WTC11 (cell line): ENCODE results near the gene KAZN. TPM values are rescaled to one million over a fixed set of nuclear protein-coding genes. Genes with fewer than 3 reads are reported as not detected.

Experiments
- ATAC-seq: fragments of 200-7000 bp; cut with Tn5 transposase; 2 replicates; pipeline ENCODE4 v1.10.0; 2021; ENCODE audit warnings: mild to moderate bottlenecking, moderate library complexity
- CTCF ChIA-PET: fragments of 300-600 bp; sonication (Branson Sonifier 250); formaldehyde crosslinking; loops from one replicate; lab custom pipeline; 2021; ENCODE audit warnings: antibody characterized with exemption; lab: Charles Lee
- POLR2A ChIA-PET: fragments of 350-600 bp; sonication (Branson Sonifier 250); formaldehyde crosslinking; loops from one replicate; lab custom pipeline; 2021; ENCODE audit warnings: antibody characterized with exemption; lab: Charles Lee
- DNase-seq: peaks from one replicate; pipeline ENCODE4 v3.0.0; 2021; ENCODE audit warnings: low spot score
- H3K27ac Mint-ChIP-seq: 2 replicates; pipeline ENCODE4 v1.8.0; 2021; ENCODE audit warnings: mixed read lengths
- H3K27me3 Mint-ChIP-seq: 2 replicates; pipeline ENCODE4 v1.8.0; 2021; ENCODE audit warnings: low read depth, mild to moderate bottlenecking, moderate library complexity, mixed read lengths
- H3K36me3 Mint-ChIP-seq: 2 replicates; pipeline ENCODE4 v1.8.0; 2021; ENCODE audit warnings: mixed read lengths
- H3K4me1 Mint-ChIP-seq: 2 replicates; pipeline ENCODE4 v1.8.0; 2022; ENCODE audit warnings: mixed read lengths
- H3K4me3 Mint-ChIP-seq: 2 replicates; pipeline ENCODE4 v1.8.0; 2021; ENCODE audit warnings: mild to moderate bottlenecking, moderate library complexity, mixed read lengths
- H3K9me3 Mint-ChIP-seq: 2 replicates; pipeline ENCODE4 v1.8.0; 2021; ENCODE audit warnings: mixed read lengths
- KAT7 ChIP-seq: sonication (generic); formaldehyde crosslinking; IDR thresholded peaks from 2 replicates; pipeline ENCODE4 v1.8.1; 2023; ENCODE audit warnings: missing genetic modification reagents, mild to moderate bottlenecking, borderline replicate concordance
- OVOL2 ChIP-seq: fragments of 250-450 bp; sonication (Bioruptor Pico); IDR thresholded peaks from 2 replicates; pipeline ENCODE4 v1.9.0; 2021; ENCODE audit warnings: mild to moderate bottlenecking, borderline replicate concordance
- ZNF121 ChIP-seq: sonication (generic); formaldehyde crosslinking; IDR thresholded peaks from 2 replicates; pipeline ENCODE4 v1.8.0; 2023; ENCODE audit warnings: missing genetic modification reagents
- total RNA-seq: library from RNA; stranded (reverse); gene quantifications from 3 replicates; pipeline ENCODE4 v1.2.3, GENCODE V29; 2021
- TF ChIP-seq, protein P1 (sequence below): sonication (generic); formaldehyde crosslinking; IDR thresholded peaks from 2 replicates; pipeline ENCODE4 v1.8.0; 2023; ENCODE audit warnings: mild to moderate bottlenecking, missing genetic modification reagents
- TF ChIP-seq, protein P2 (sequence below): fragments of 250-450 bp; sonication (Bioruptor Pico); IDR thresholded peaks from 2 replicates; pipeline ENCODE4 v2.1.2; 2022; ENCODE audit warnings: mild to moderate bottlenecking, moderate library complexity
- TF ChIP-seq, protein P3 (sequence below): fragments of 250-450 bp; sonication (Bioruptor Pico); IDR thresholded peaks from 2 replicates; pipeline ENCODE4 v1.9.0; 2021; ENCODE audit warnings: mild to moderate bottlenecking, borderline replicate concordance
- TF ChIP-seq, protein P4 (sequence below): sonication (generic); formaldehyde crosslinking; IDR thresholded peaks from 2 replicates; pipeline ENCODE4 v1.8.1; 2023; ENCODE audit warnings: mild to moderate bottlenecking, moderate library complexity, missing genetic modification reagents
- TF ChIP-seq, protein P5 (sequence below): sonication (generic); formaldehyde crosslinking; IDR thresholded peaks from 2 replicates; pipeline ENCODE4 v1.8.1; 2022; ENCODE audit warnings: low read depth, mild to moderate bottlenecking, moderate library complexity, missing genetic modification reagents, borderline replicate concordance

KAZN gene
- total RNA-seq, 1 experiment from 2014 or later = 19.9 TPM

DNA sequence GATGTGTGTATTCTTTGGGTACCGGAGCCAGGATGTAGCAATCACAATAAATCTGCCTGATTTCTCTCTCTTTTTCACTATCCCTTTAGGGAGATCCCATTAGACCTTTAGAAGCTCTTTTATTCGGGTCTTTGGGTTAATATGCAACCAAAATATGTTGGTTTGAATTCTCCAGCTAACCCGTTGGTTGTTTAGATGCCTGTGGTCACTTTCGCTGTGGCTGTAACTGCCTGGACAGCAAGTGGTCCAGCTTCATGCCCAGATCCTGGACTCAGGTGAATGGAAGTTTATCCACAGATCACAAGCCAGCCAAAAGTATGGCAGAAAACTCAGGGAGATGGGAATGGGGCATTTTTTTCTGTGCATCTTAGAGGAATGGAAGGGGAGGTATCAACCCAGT is 12.3 kb downstream of the KAZN start:
- peaks cover 6% of the 10 kb centered on the region; the same call in 1 of the 2 replicates for H3K36me3 Mint-ChIP-seq
- H3K9me3 Mint-ChIP-seq = no peaks in the 10 kb centered on the region; the same call in 1 of the 2 replicates
- no peak overlapping the region for H3K27ac Mint-ChIP-seq
- no peak overlapping the region for H3K4me3 Mint-ChIP-seq
- TF ChIP-seq, protein P1, sequence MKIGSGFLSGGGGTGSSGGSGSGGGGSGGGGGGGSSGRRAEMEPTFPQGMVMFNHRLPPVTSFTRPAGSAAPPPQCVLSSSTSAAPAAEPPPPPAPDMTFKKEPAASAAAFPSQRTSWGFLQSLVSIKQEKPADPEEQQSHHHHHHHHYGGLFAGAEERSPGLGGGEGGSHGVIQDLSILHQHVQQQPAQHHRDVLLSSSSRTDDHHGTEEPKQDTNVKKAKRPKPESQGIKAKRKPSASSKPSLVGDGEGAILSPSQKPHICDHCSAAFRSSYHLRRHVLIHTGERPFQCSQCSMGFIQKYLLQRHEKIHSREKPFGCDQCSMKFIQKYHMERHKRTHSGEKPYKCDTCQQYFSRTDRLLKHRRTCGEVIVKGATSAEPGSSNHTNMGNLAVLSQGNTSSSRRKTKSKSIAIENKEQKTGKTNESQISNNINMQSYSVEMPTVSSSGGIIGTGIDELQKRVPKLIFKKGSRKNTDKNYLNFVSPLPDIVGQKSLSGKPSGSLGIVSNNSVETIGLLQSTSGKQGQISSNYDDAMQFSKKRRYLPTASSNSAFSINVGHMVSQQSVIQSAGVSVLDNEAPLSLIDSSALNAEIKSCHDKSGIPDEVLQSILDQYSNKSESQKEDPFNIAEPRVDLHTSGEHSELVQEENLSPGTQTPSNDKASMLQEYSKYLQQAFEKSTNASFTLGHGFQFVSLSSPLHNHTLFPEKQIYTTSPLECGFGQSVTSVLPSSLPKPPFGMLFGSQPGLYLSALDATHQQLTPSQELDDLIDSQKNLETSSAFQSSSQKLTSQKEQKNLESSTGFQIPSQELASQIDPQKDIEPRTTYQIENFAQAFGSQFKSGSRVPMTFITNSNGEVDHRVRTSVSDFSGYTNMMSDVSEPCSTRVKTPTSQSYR (CRISPR knock-in tag) = no peak
- TF ChIP-seq KAT7 = no peak
- CTCF ChIA-PET = interaction anchor here (0.6 kb wide), 1 partner anchor 214 kb away, joined by 3 read pairs; no protein-coding TSS in a partner anchor
- DNase-seq (no peak), ATAC-seq (no peak)
- H3K27me3 Mint-ChIP-seq = no peaks in the 10 kb centered on the region
- POLR2A ChIA-PET = interaction anchor here (0.7 to 1.1 kb wide), 2 partner anchors 13 to 404 kb away, joined by 3 read pairs; no protein-coding TSS in a partner anchor
- peaks cover 4% of the 10 kb centered on the region; the same call in 1 of the 2 replicates for H3K4me1 Mint-ChIP-seq

DNA sequence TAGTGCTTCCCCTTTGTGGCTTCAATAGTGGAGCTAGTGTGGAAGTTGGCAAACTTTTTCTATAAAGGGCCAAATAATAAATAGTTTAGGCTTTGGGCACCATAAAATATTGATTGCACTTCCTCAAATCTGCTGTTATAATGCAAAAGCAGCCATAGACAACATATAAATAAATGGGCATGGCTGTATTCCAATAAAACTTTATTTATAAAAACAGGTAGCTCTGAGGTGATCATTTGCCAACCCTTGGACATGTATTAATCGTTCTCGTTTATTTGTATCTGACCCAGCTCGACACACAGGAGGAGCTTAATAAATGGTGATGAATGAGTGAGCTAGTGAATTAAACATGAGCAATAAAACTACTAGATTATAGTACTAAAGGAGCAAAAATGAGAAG is 13.3 kb downstream of the KAZN start:
- H3K27ac Mint-ChIP-seq = no peak overlapping the region

More for the DNA sequence above, 13.3 kb downstream of the KAZN start:
- H3K27me3 Mint-ChIP-seq = no peaks in the 10 kb centered on the region
- H3K4me1 Mint-ChIP-seq = peaks cover 13% of the 10 kb centered on the region
- ChIA-PET POLR2A (no interaction called here), CTCF (interaction anchor here (0.8 kb wide), 1 partner anchor 435 kb away, joined by 3 read pairs; no protein-coding TSS in a partner anchor)
- DNase-seq (no peak), ATAC-seq (no peak)
- peaks cover 6% of the 10 kb centered on the region; the same call in 1 of the 2 replicates for H3K36me3 Mint-ChIP-seq
- H3K4me3 Mint-ChIP-seq = no peak overlapping the region
- TF ChIP-seq, protein P2, sequence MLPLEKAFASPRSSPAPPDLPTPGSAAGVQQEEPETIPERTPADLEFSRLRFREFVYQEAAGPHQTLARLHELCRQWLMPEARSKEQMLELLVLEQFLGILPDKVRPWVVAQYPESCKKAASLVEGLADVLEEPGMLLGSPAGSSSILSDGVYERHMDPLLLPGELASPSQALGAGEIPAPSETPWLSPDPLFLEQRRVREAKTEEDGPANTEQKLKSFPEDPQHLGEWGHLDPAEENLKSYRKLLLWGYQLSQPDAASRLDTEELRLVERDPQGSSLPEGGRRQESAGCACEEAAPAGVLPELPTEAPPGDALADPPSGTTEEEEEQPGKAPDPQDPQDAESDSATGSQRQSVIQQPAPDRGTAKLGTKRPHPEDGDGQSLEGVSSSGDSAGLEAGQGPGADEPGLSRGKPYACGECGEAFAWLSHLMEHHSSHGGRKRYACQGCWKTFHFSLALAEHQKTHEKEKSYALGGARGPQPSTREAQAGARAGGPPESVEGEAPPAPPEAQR (CRISPR knock-in tag) = no peak
- TF ChIP-seq OVOL2 (CRISPR knock-in tag) (no peak), ZNF121 (CRISPR knock-in tag) (no peak)
- TF ChIP-seq, protein P3, sequence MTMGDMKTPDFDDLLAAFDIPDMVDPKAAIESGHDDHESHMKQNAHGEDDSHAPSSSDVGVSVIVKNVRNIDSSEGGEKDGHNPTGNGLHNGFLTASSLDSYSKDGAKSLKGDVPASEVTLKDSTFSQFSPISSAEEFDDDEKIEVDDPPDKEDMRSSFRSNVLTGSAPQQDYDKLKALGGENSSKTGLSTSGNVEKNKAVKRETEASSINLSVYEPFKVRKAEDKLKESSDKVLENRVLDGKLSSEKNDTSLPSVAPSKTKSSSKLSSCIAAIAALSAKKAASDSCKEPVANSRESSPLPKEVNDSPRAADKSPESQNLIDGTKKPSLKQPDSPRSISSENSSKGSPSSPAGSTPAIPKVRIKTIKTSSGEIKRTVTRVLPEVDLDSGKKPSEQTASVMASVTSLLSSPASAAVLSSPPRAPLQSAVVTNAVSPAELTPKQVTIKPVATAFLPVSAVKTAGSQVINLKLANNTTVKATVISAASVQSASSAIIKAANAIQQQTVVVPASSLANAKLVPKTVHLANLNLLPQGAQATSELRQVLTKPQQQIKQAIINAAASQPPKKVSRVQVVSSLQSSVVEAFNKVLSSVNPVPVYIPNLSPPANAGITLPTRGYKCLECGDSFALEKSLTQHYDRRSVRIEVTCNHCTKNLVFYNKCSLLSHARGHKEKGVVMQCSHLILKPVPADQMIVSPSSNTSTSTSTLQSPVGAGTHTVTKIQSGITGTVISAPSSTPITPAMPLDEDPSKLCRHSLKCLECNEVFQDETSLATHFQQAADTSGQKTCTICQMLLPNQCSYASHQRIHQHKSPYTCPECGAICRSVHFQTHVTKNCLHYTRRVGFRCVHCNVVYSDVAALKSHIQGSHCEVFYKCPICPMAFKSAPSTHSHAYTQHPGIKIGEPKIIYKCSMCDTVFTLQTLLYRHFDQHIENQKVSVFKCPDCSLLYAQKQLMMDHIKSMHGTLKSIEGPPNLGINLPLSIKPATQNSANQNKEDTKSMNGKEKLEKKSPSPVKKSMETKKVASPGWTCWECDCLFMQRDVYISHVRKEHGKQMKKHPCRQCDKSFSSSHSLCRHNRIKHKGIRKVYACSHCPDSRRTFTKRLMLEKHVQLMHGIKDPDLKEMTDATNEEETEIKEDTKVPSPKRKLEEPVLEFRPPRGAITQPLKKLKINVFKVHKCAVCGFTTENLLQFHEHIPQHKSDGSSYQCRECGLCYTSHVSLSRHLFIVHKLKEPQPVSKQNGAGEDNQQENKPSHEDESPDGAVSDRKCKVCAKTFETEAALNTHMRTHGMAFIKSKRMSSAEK (CRISPR knock-in tag) = no peak
- TF ChIP-seq, protein P4, sequence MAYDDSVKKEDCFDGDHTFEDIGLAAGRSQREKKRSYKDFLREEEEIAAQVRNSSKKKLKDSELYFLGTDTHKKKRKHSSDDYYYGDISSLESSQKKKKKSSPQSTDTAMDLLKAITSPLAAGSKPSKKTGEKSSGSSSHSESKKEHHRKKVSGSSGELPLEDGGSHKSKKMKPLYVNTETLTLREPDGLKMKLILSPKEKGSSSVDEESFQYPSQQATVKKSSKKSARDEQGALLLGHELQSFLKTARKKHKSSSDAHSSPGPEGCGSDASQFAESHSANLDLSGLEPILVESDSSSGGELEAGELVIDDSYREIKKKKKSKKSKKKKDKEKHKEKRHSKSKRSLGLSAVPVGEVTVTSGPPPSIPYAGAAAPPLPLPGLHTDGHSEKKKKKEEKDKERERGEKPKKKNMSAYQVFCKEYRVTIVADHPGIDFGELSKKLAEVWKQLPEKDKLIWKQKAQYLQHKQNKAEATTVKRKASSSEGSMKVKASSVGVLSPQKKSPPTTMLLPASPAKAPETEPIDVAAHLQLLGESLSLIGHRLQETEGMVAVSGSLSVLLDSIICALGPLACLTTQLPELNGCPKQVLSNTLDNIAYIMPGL = no peak
- TF ChIP-seq, protein P5, sequence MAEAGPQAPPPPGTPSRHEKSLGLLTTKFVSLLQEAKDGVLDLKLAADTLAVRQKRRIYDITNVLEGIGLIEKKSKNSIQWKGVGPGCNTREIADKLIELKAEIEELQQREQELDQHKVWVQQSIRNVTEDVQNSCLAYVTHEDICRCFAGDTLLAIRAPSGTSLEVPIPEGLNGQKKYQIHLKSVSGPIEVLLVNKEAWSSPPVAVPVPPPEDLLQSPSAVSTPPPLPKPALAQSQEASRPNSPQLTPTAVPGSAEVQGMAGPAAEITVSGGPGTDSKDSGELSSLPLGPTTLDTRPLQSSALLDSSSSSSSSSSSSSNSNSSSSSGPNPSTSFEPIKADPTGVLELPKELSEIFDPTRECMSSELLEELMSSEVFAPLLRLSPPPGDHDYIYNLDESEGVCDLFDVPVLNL (CRISPR knock-in tag) = no peak
- no peaks in the 10 kb centered on the region; the same call in 1 of the 2 replicates for H3K9me3 Mint-ChIP-seq
